Fibroblast of villous mesenchyme (primary cell): ENCODE results near the gene PARD6B. TPM values are rescaled to one million over a fixed set of nuclear protein-coding genes. Genes with fewer than 3 reads are reported as not detected.

Source experiments
- DNase-seq: peaks from one replicate; pipeline ENCODE4 v3.0.0-alpha.2; 2010; ENCODE audit warnings: low read depth
- H3K4me3 ChIP-seq: 2 replicates; pipeline ENCODE4 v1.5.1; 2011; ENCODE audit warnings: low read depth, mild to moderate bottlenecking, low read length
- CTCF ChIP-seq: IDR thresholded peaks from 2 replicates; pipeline ENCODE4 v1.5.1; 2012; ENCODE audit warnings: low read depth, mild to moderate bottlenecking, low read length; ENCODE audit not compliant: insufficient read depth
- total RNA-seq: library from RNA; depleted of rRNA; stranded (reverse); fragments of >200 nt; gene quantifications from 2 replicates; pipeline ENCODE4 v1.2.3, GENCODE V29; 2012

Gene PARD6B
- total RNA-seq, 1 donor, result 6.5 TPM

GRCh38 chr20:50724851-50725723, 6.3 kb upstream of the PARD6B start:
- peak; percentile 96 for DNase-seq
- no peak for TF ChIP-seq CTCF
- H3K4me3 ChIP-seq, result no peak overlapping the region

- no peak for DNase-seq
- no peak for TF ChIP-seq CTCF
- no peak overlapping the region for H3K4me3 ChIP-seq
Measured at GRCh38 chr20:50725724-50726005, 5.7 kb upstream of the PARD6B start.

- TF ChIP-seq CTCF, result no peak
- H3K4me3 ChIP-seq, result no peak overlapping the region
- DNase-seq, result no peak
Measured at GRCh38 chr20:50726955-50727791, 4.2 kb upstream of the PARD6B start.

GRCh38 chr20:50727792-50728485, 3.4 kb upstream of the PARD6B start:
- TF ChIP-seq CTCF, result no peak
- DNase-seq, result no peak
- H3K4me3 ChIP-seq, result no peak overlapping the region

GRCh38 chr20:50728486-50728980, 2.8 kb upstream of the PARD6B start:
- DNase-seq, result no peak
- TF ChIP-seq CTCF, result no peak
- H3K4me3 ChIP-seq, result no peak overlapping the region

GRCh38 chr20:50728981-50729874, 2.2 kb upstream of the PARD6B start:
- peak; percentile 39 for DNase-seq
- no peak overlapping the region for H3K4me3 ChIP-seq
- TF ChIP-seq CTCF, result no peak
